Prostate gland (tissue), 2 donors: ENCODE results near the gene SUPT6H. TPM values are rescaled to one million over a fixed set of nuclear protein-coding genes. Genes with fewer than 3 reads are reported as not detected.

ENCODE experiments used
- DNase-seq: peaks from one replicate; pipeline ENCODE4 v3.0.0-alpha.2; 2019; ENCODE audit warnings: low spot score
- H3K27ac ChIP-seq, 2 donors: fragments of 200-600 bp; sonication (generic); 2 replicates each; pipeline ENCODE4 v1.5.1; 2017 to 2019
- H3K27me3 ChIP-seq: fragments of 200-600 bp; sonication (generic); replicated peaks from 2 replicates; pipeline ENCODE4 v1.5.1; 2019; ENCODE audit not compliant: insufficient read depth
- H3K36me3 ChIP-seq, 2 donors: fragments of 200-600 bp; sonication (generic); 1 replicate in 1 of 2; 2 replicates in 1 of 2; pipeline versions ENCODE4 v1.5.1 to v1.8.1; 2017 to 2019
- H3K4me1 ChIP-seq: fragments of 200-600 bp; sonication (generic); replicated peaks from 2 replicates; pipeline ENCODE4 v1.5.1; 2019
- H3K4me3 ChIP-seq, 2 donors: fragments of 200-600 bp; sonication (generic); 2 replicates each; pipeline ENCODE4 v1.5.1; 2017 to 2019
- H3K9me3 ChIP-seq: fragments of 200-600 bp; sonication (generic); 2 replicates; pipeline ENCODE4 v1.5.1; 2017
- POLR2A ChIP-seq: fragments of 450-650 bp; IDR thresholded peaks from one replicate; pipeline ENCODE4 v1.6.1; 2016; ENCODE audit warnings: antibody characterized with exemption, mild to moderate bottlenecking
- POLR2AphosphoS5 ChIP-seq: sonication (generic); formaldehyde crosslinking; IDR thresholded peaks from one replicate; pipeline ENCODE4 v1.6.1; 2017; ENCODE audit warnings: antibody characterized with exemption
- WGBS: methylation state at CpG from one replicate; pipeline ENCODE4 v1.1.5; 2018; 5-methylcytosine and 5-hydroxymethylcytosine counted together
- intact Hi-C: fragments of 100-400 bp; cut with DNase I; formaldehyde crosslinking; loops from one replicate; pipeline ENCODE4 v1.14.2; 2022
- total RNA-seq, 2 donors: library from RNA; depleted of rRNA; stranded (reverse); fragments of >200 nt; gene quantifications; one replicate each; pipeline ENCODE4 v1.1.0, GENCODE V29; 2016
- TF ChIP-seq, protein P1 (sequence below), 4 experiments: fragments of 200-600 bp in 2 of 4; fragments of 450-650 bp in 2 of 4; sonication (generic) in 2 of 4; IDR thresholded peaks; 1 replicate in 3 of 4; 2 replicates in 1 of 4; pipeline ENCODE4 v1.5.1; 2016 to 2019; ENCODE audit warnings: antibody characterized with exemption in 4 of 4, mild to moderate bottlenecking in 2 of 4, moderate library complexity in 2 of 4

Gene SUPT6H
- total RNA-seq, 2 donors from 2014 or later, result 52.7 to 138 TPM

GRCh38 chr17:28712032-28712704 is 50.2 kb downstream of the SUPT6H start:
- H3K4me3 ChIP-seq, result peak overlapping the region; percentile 42 to 53
- WGBS, result 63% methylated on average over 34 of the region's 34 CpGs
- DNase-seq, result no peak
- H3K9me3 ChIP-seq, result no peaks in the 10 kb centered on the region
- TF ChIP-seq, protein P1, sequence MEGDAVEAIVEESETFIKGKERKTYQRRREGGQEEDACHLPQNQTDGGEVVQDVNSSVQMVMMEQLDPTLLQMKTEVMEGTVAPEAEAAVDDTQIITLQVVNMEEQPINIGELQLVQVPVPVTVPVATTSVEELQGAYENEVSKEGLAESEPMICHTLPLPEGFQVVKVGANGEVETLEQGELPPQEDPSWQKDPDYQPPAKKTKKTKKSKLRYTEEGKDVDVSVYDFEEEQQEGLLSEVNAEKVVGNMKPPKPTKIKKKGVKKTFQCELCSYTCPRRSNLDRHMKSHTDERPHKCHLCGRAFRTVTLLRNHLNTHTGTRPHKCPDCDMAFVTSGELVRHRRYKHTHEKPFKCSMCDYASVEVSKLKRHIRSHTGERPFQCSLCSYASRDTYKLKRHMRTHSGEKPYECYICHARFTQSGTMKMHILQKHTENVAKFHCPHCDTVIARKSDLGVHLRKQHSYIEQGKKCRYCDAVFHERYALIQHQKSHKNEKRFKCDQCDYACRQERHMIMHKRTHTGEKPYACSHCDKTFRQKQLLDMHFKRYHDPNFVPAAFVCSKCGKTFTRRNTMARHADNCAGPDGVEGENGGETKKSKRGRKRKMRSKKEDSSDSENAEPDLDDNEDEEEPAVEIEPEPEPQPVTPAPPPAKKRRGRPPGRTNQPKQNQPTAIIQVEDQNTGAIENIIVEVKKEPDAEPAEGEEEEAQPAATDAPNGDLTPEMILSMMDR (IDR thresholded peaks at IDR 0.05), result no peak
- no peaks in the 10 kb centered on the region for H3K27me3 ChIP-seq
- H3K4me1 ChIP-seq, result peaks cover 8% of the 10 kb centered on the region
- intact Hi-C loops, result loop anchor here (5.0 kb wide), 1 partner anchor 50 kb away; the partner anchor contains the start of genes SDF2 and SUPT6H
- peak overlapping the region; percentile 85 to 93 for H3K27ac ChIP-seq
- peaks cover 0 to 10% of the 10 kb centered on the region in 2 donors for H3K36me3 ChIP-seq

DNA sequence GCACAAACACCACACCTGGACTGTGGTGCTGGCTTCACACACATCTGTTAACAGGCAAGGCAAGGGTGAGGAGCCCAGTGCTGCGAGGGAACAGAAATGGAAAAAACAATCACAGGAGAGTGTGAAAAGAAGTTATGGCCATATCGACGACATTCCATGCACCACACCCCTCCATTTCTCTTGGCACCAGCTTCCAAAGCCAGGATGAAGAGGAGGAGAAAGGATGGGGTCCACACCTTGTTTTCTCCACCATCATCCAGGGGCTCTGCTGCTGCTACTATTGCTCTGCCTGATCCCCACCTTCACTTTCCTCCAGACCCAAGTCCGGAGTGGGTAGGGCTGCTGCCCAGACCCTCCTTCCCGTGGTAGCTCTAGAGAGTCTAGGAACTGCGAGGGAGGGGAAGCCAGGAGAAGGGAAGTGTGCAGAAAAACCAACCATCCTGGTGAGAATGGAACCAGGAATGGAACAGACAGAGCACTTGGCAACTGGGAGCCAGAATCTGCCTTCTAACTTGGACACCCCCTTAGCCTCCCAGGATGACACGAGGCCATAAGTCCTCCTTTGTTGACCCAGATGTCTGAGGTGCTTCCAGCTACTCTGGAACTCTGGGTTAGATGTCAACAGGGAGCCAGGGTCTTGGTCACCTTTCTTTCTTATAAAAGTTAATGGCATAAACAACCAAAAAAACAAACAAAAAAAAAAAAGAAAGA is 50.9 kb downstream of the SUPT6H start:
- WGBS, result 80% methylated on average over 7 of the region's 7 CpGs
- Histone ChIP-seq H3K27me3 (no peaks in the 10 kb centered on the region), H3K36me3 (peaks cover 0 to 10% of the 10 kb centered on the region in 2 donors), H3K4me1 (peaks cover 8% of the 10 kb centered on the region), H3K9me3 (no peaks in the 10 kb centered on the region), H3K4me3 (no peak overlapping the region), H3K27ac (no peak overlapping the region)
- TF ChIP-seq, protein P1 (IDR thresholded peaks at IDR 0.05), result no peak
- TF ChIP-seq POLR2AphosphoS5 (no peak), POLR2A (no peak)
- no peak for DNase-seq
- intact Hi-C loops, result loop anchor here (5.0 kb wide), 1 partner anchor 51 kb away; the partner anchor contains the start of genes SDF2 and SUPT6H

- DNase-seq, result no peak
- intact Hi-C loops, result loop anchor here (5.0 kb wide), 1 partner anchor 52 kb away; the partner anchor contains the start of genes SDF2 and SUPT6H
- 92% methylated on average over 3 of the region's 3 CpGs for WGBS
- peaks cover 0 to 10% of the 10 kb centered on the region in 2 donors for H3K36me3 ChIP-seq
- no peaks in the 10 kb centered on the region for H3K9me3 ChIP-seq
- TF ChIP-seq, protein P1 (IDR thresholded peaks at IDR 0.05), result no peak
- TF ChIP-seq POLR2AphosphoS5 (no peak), POLR2A (no peak)
- no peak overlapping the region for H3K4me3 ChIP-seq
- H3K27me3 ChIP-seq, result no peaks in the 10 kb centered on the region
- H3K4me1 ChIP-seq, result peaks cover 8% of the 10 kb centered on the region
- H3K27ac ChIP-seq, result no peak overlapping the region
Observed at GRCh38 chr17:28714281-28714680, 52.3 kb downstream of the SUPT6H start.

DNA sequence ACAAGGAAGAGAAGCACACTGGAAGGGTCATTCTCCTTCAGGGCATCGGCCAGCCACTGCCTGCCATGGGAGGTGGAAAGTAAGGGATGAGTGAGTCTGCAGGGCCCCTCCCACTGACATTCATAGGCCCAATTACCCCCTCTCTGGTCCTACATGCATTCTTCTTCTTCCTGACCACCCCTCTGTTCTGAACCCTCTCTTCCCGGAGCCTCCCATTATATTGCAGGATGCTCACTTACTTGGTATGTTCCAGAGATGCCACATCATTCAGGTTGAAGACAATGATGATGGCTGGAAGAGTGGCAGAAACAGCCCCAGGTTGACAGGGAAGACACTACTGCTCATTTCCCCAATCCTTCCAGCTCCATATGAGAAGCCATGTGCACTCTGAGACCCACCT is 53.2 kb downstream of the SUPT6H start:
- DNase-seq, result no peak

More for the DNA sequence above, 53.2 kb downstream of the SUPT6H start:
- H3K27me3 ChIP-seq, result no peaks in the 10 kb centered on the region
- WGBS, result 86% methylated on average over 2 of the region's 2 CpGs
- intact Hi-C loops, result no loop called here
- TF ChIP-seq, protein P1 (IDR thresholded peaks at IDR 0.05), result no peak
- H3K9me3 ChIP-seq, result no peaks in the 10 kb centered on the region
- H3K36me3 ChIP-seq, result peaks cover 0 to 10% of the 10 kb centered on the region in 2 donors
- H3K27ac ChIP-seq, result no peak overlapping the region
- H3K4me3 ChIP-seq, result no peak overlapping the region
- peaks cover 8% of the 10 kb centered on the region for H3K4me1 ChIP-seq
